ENCODE results near the gene ELOVL1. TPM values are rescaled to one million over a fixed set of nuclear protein-coding genes. Genes with fewer than 3 reads are reported as not detected.

The ELOVL1 gene
- total RNA-seq, 1 experiment from 2014 or later = 21.6 TPM

DNA sequence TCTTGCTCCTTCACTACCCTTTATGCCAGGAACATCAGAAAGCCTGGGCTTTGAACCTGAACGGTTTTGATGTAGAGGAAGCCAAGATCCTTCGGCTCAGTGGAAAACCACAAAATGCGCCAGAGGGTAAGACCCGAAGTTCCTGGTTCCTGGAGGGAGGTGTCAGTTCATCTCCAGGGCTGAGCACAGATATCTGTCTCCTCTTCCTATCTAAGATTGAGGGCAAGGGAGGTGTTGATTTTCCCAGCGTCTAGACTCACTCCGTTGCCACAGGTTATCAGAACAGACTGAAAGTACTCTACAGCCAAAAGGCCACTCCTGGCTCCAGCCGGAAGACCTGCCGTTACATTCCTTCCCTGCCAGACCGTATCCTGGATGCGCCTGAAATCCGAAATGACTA is 8.1 kb downstream of the ELOVL1 start:
- H3K79me2 ChIP-seq (ENCODE audit: insufficient read depth, low read length) = peaks cover 15% of the 10 kb centered on the region; the same call in 1 of the 2 replicates
- H2BK20ac ChIP-seq (ENCODE audit: low read depth, low read length, poor library complexity, severe bottlenecking) = no peak overlapping the region
- H2BK12ac ChIP-seq (ENCODE audit: insufficient read length, low read depth, low read length) = no peak overlapping the region
- H2BK120ac ChIP-seq (ENCODE audit: low read depth, low read length, poor library complexity, severe bottlenecking) = no peak overlapping the region
- TF ChIP-seq, protein P1, sequence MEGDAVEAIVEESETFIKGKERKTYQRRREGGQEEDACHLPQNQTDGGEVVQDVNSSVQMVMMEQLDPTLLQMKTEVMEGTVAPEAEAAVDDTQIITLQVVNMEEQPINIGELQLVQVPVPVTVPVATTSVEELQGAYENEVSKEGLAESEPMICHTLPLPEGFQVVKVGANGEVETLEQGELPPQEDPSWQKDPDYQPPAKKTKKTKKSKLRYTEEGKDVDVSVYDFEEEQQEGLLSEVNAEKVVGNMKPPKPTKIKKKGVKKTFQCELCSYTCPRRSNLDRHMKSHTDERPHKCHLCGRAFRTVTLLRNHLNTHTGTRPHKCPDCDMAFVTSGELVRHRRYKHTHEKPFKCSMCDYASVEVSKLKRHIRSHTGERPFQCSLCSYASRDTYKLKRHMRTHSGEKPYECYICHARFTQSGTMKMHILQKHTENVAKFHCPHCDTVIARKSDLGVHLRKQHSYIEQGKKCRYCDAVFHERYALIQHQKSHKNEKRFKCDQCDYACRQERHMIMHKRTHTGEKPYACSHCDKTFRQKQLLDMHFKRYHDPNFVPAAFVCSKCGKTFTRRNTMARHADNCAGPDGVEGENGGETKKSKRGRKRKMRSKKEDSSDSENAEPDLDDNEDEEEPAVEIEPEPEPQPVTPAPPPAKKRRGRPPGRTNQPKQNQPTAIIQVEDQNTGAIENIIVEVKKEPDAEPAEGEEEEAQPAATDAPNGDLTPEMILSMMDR (conservative IDR thresholded peaks at IDR 0.05) = no peak
- Mint-ChIP-seq H3K4me3 (peak overlapping the region; percentile 91 to 92), H3K27me3 (ENCODE audit: low read depth) (no peaks in the 10 kb centered on the region), H3K27ac (peak overlapping the region; percentile 68 to 91 (median 78)), H3K36me3 (ENCODE audit: insufficient read depth in 1 of 3, low read depth in 3 of 3) (peaks cover 45 to 60% (median 52%) of the 10 kb centered on the region in 3 experiments), H3K9me3 (no peaks in the 10 kb centered on the region; a peak in 2 of 5 replicates), H3K4me1 (peaks cover 29 to 36% of the 10 kb centered on the region in 2 experiments)
- H4K20me1 ChIP-seq (ENCODE audit: control insufficient read depth, insufficient read depth, insufficient read length) = no peaks in the 10 kb centered on the region
- DNase-seq = no peak
- no peak overlapping the region for H3K23ac ChIP-seq (ENCODE audit: insufficient read length, low read depth, low read length)
- no peak overlapping the region for H3K18ac ChIP-seq (ENCODE audit: insufficient read length, low read depth, low read length)
- H3K27ac ChIP-seq (ENCODE audit: insufficient read length, low read depth, low read length) = no peak overlapping the region
- WGBS (ENCODE audit: extremely low coverage, insufficient read length, low lambda C conversion rate) = no CpG with 5 or more reads among the region's 11 CpGs
- no peak overlapping the region for H3K4ac ChIP-seq (ENCODE audit: low read depth, low read length)
- H3T11ph ChIP-seq (ENCODE audit: low read length) = no peak overlapping the region
- peaks cover 6% of the 10 kb centered on the region; the same call in 1 of the 2 replicates for H3K4me1 ChIP-seq (ENCODE audit: insufficient read depth, low read length)
- no peak overlapping the region for H2AK5ac ChIP-seq (ENCODE audit: insufficient read length, low read length)
- no peak overlapping the region for H3K14ac ChIP-seq (ENCODE audit: insufficient read depth, low read length)
- H3K9ac ChIP-seq (ENCODE audit: extremely low read depth, insufficient read length, low read length) = peak overlapping the region; percentile 82
- peak overlapping the region; percentile 95 for H3K4me2 ChIP-seq (ENCODE audit: insufficient read depth, insufficient read length, low read length)
- H2BK15ac ChIP-seq (ENCODE audit: low read depth, low read length) = no peak overlapping the region
- H3K23me2 ChIP-seq (ENCODE audit: insufficient read length, low read depth, low read length, poor library complexity, severe bottlenecking) = peaks cover 5% of the 10 kb centered on the region
- H3K9me3 ChIP-seq (ENCODE audit: control insufficient read depth, low read depth, low read length) = no peaks in the 10 kb centered on the region
- no peak overlapping the region for H2AFZ ChIP-seq (ENCODE audit: low read length)
- no peak overlapping the region for H4K91ac ChIP-seq (ENCODE audit: insufficient read length, low read depth, low read length)
- H3K56ac ChIP-seq (ENCODE audit: insufficient read length, low read depth, low read length) = no peak overlapping the region
- H4K5ac ChIP-seq (ENCODE audit: insufficient read length, low read depth, low read length) = no peak overlapping the region
- no peak overlapping the region for H4K8ac ChIP-seq (replicated peaks; ENCODE audit: insufficient read length, low read depth, low read length)
- no peak overlapping the region for H2BK5ac ChIP-seq (ENCODE audit: insufficient read length, low read length)
- peaks cover 14% of the 10 kb centered on the region for H3K79me1 ChIP-seq (ENCODE audit: insufficient read depth, low read depth, low read length, poor library complexity, severe bottlenecking)
- no peaks in the 10 kb centered on the region for H3K27me3 ChIP-seq (ENCODE audit: insufficient read depth, low read length)
